Ascending aorta (tissue), 2 donors: ENCODE results near the gene CCDC138. TPM values are rescaled to one million over a fixed set of nuclear protein-coding genes. Genes with fewer than 3 reads are reported as not detected.
"Not testable (repeated sequence)": the region's sequence is repeated elsewhere in the genome, so short reads cannot be mapped to it uniquely, and the experiment has no call there.

ENCODE experiments used
- DNase-seq, 2 donors: peaks; one replicate each; pipeline ENCODE4 v3.0.0-alpha.2; 2019; ENCODE audit warnings: low spot score in 2 of 2
- H3K27ac ChIP-seq, 2 donors: fragments of 200-600 bp; sonication (generic); one replicate each; pipeline ENCODE4 v1.5.1; 2016 to 2017; ENCODE audit warnings: mild to moderate bottlenecking in 1 of 2
- H3K27me3 ChIP-seq: fragments of 200-600 bp; sonication (generic); one replicate; pipeline ENCODE4 v1.5.1; 2017
- H3K36me3 ChIP-seq, 2 donors: fragments of 200-600 bp; sonication (generic); one replicate each; pipeline ENCODE4 v1.5.1; 2016
- H3K4me1 ChIP-seq, 2 donors: fragments of 200-600 bp; sonication (generic); one replicate each; pipeline ENCODE4 v1.5.1; 2016 to 2017; ENCODE audit warnings: mild to moderate bottlenecking in 1 of 2
- H3K4me3 ChIP-seq, 2 donors: fragments of 200-600 bp; sonication (generic); one replicate each; pipeline ENCODE4 v1.5.1; 2016 to 2017; ENCODE audit warnings: mild to moderate bottlenecking in 1 of 2
- H3K9me3 ChIP-seq, 2 donors: fragments of 200-600 bp; sonication (generic); one replicate each; pipeline ENCODE4 v1.5.1; 2016
- intact Hi-C: fragments of 100-400 bp; cut with DNase I; formaldehyde crosslinking; loops from one replicate; pipeline ENCODE4 v1.15.1; 2023
- total RNA-seq: library from RNA; depleted of rRNA; stranded (reverse); fragments of >200 nt; gene quantifications from one replicate; pipeline ENCODE4 v1.1.0, GENCODE V29; 2016
- TF ChIP-seq, protein P1 (sequence below), 3 experiments: fragments of 200-600 bp in 2 of 3; fragments of 450-650 bp in 1 of 3; sonication (generic) in 2 of 3; IDR thresholded peaks; one replicate each; pipeline ENCODE4 v1.5.1; 2016 to 2019; ENCODE audit warnings: antibody characterized with exemption in 3 of 3, mild to moderate bottlenecking in 1 of 3, moderate library complexity in 1 of 3

Gene CCDC138, protein sequence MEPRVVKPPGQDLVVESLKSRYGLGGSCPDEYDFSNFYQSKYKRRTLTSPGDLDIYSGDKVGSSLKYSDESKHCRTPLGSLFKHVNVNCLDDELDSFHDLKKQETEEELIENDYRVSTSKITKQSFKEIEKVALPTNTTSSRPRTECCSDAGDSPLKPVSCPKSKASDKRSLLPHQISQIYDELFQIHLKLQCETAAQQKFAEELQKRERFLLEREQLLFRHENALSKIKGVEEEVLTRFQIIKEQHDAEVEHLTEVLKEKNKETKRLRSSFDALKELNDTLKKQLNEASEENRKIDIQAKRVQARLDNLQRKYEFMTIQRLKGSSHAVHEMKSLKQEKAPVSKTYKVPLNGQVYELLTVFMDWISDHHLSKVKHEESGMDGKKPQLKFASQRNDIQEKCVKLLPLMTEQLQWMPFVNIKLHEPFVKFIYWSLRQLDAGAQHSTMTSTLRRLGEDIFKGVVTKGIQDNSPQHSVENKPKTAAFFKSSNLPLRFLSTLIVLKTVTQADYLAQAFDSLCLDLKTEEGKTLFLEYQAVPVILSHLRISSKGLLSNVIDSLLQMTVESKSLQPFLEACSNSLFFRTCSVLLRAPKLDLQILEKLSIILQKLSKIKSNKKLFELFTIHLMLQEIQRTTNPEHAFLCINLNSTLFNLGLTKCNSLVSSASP
- 0.75 TPM for total RNA-seq

DNA sequence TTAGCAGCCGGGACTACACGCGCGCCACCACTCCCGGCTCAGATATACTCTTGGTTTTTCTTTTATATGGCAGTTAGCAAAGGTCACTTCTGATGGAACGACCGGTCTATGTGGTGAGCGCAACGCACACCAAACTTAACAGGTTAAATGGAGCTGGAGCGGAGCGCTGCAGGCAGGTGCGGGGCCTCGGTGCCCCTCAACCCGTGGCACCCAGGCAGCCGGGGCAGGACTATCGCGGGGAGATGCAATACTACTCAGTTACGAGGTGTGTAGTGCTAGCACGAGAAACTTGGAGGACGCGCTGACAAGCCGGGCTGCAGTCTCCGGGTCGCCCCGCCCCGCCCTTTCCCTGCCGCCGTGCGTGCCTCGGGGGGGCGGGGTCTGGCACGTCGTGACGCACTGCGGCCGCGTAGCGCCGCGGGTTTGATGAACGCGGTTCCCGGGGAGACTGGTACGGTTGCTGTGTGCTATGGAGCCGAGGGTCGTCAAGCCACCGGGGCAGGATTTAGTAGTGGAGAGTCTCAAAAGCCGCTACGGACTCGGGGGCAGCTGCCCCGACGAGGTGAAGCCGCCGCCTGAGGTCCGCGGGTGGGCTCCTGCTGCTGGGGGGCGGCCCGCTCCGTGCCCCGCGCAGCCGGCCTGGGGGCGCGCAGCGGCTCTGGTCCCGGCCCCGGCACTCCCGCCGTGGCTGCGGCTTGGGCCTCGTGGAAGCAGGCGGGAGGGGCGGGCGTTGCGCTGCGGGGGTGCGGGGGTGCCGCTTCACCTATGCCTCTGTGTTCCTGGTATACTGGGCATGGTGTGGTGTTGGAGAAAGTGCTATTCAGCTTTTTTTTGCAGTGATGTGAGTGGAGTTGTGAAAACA, at the start of gene CCDC138:
CCDC138 (plus strand) TSS at position 418 of the 862 bp plus-strand sequence; CDS start at position 470, 52 bp downstream.
- Histone ChIP-seq H3K9me3 (no peaks in the 10 kb centered on the region), H3K27ac (peak within 1 kb of the TSS in 1 of 2 donors; percentile 54), H3K4me3 (peak within 1 kb of the TSS; percentile 82 to 90), H3K4me1 (peaks cover 0 to 4% of the 10 kb centered on the region in 2 donors), H3K36me3 (peaks cover 23 to 28% of the 10 kb centered on the region in 2 donors), H3K27me3 (no peaks in the 10 kb centered on the region)
- peak; percentile 47 to 89 for DNase-seq
- intact Hi-C loops: no loop called here
- TF ChIP-seq, protein P1, sequence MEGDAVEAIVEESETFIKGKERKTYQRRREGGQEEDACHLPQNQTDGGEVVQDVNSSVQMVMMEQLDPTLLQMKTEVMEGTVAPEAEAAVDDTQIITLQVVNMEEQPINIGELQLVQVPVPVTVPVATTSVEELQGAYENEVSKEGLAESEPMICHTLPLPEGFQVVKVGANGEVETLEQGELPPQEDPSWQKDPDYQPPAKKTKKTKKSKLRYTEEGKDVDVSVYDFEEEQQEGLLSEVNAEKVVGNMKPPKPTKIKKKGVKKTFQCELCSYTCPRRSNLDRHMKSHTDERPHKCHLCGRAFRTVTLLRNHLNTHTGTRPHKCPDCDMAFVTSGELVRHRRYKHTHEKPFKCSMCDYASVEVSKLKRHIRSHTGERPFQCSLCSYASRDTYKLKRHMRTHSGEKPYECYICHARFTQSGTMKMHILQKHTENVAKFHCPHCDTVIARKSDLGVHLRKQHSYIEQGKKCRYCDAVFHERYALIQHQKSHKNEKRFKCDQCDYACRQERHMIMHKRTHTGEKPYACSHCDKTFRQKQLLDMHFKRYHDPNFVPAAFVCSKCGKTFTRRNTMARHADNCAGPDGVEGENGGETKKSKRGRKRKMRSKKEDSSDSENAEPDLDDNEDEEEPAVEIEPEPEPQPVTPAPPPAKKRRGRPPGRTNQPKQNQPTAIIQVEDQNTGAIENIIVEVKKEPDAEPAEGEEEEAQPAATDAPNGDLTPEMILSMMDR (IDR thresholded peaks at IDR 0.05): no peak

DNA sequence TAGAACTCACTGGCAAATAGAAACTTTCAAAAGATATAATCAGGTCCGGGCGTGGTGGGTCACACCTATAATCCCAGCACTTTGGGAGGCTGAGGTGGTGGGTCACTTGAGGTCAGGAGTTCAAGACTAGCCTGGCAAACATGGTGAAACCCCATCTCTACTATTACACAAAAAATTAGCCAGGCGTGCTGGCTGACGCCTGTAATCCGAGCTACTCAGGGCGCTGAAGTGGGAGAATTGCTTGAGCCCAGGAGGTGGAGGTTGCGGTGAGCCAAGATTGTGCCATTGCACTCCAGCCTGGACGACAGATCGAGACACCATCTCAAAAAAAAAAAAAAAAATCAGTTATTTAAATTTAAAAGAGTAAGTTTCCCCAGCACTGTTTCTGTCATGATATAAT, 28.6 kb upstream of the CCDC138 start:
- H3K36me3 ChIP-seq: peaks cover 21 to 26% of the 10 kb centered on the region in 2 donors
- H3K4me3 ChIP-seq, DNase-seq, H3K4me1 ChIP-seq, intact Hi-C loops, H3K9me3 ChIP-seq, H3K27ac ChIP-seq, H3K27me3 ChIP-seq: not testable (repeated sequence)

DNA sequence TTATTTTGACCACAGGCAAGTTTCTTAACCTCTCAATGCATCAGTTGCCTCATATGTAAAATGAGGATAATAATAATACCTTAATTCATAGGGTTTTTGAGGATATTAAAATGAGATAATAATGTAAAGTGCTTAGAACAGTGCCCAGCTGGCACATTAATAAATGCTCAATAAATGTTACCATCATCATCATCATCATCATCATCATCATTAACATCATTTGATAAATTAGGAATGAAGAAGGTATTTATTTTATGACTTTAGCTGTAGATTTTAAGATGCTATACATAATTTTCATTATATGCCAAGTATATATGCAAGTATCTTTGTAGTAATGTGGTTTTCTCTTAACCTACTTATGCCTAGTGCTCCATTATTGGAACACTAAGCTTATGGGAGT, 24.0 kb upstream of the CCDC138 start:
- H3K4me1 ChIP-seq, H3K27ac ChIP-seq, H3K27me3 ChIP-seq, H3K4me3 ChIP-seq, intact Hi-C loops, DNase-seq, H3K9me3 ChIP-seq: not testable (repeated sequence)
- H3K36me3 ChIP-seq: peaks cover 29 to 36% of the 10 kb centered on the region in 2 donors

DNA sequence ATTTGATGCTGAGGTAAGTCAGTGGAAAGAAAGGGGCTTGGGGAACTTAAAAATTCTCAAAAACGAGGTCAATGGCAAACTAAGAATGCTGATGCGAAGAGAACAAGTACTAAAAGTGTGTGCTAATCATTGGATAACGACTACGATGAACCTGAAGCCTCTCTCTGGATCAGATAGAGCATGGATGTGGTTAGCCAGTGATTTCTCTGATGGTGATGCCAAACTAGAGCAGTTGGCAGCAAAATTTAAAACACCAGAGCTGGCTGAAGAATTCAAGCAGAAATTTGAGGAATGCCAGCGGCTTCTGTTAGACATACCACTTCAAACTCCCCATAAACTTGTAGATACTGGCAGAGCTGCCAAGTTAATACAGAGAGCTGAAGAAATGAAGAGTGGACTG, 19.9 kb upstream of the CCDC138 start:
- H3K27ac ChIP-seq, DNase-seq, H3K4me1 ChIP-seq, H3K9me3 ChIP-seq, intact Hi-C loops, H3K27me3 ChIP-seq, H3K4me3 ChIP-seq: not testable (repeated sequence)
- peaks cover 29 to 41% of the 10 kb centered on the region in 2 donors for H3K36me3 ChIP-seq

DNA sequence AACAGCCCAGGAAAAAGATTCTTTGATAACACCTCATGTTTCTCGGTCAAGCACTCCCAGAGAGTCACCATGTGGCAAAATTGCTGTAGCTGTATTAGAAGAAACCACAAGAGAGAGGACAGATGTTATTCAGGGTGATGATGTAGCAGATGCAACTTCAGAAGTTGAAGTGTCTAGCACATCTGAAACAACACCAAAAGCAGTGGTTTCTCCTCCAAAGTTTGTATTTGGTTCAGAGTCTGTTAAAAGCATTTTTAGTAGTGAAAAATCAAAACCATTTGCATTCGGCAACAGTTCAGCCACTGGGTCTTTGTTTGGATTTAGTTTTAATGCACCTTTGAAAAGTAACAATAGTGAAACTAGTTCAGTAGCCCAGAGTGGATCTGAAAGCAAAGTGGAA, 18.7 kb upstream of the CCDC138 start:
- DNase-seq, H3K4me3 ChIP-seq, H3K27ac ChIP-seq, H3K27me3 ChIP-seq, H3K9me3 ChIP-seq, intact Hi-C loops, H3K4me1 ChIP-seq: not testable (repeated sequence)
- H3K36me3 ChIP-seq: peaks cover 38 to 51% of the 10 kb centered on the region in 2 donors

DNA sequence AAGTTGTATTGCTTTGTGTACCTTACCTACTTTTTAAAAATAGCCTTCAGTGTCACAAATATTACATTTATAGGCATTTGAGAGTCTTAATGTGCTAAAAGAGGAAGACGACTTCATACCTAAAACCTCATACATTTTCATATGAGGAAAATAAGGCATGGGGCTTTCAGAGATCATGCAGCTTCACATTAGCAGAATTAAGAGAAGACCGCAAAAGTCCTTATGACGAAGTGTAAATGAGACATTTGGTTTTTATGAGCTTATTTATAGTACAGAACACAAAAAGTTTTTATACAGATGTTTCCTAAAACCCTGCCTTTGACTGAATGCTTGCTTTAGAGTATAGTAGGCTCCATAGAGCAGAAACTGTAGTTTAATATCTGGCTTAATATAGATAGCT, 10.1 kb upstream of the CCDC138 start:
- no peaks in the 10 kb centered on the region for H3K9me3 ChIP-seq
- intact Hi-C loops: no loop called here
- H3K36me3 ChIP-seq: peaks cover 62 to 71% of the 10 kb centered on the region in 2 donors
- H3K27me3 ChIP-seq: no peaks in the 10 kb centered on the region
- H3K4me3 ChIP-seq: no peak overlapping the region
- DNase-seq: no peak
- TF ChIP-seq, protein P1 (IDR thresholded peaks at IDR 0.05): no peak
- H3K27ac ChIP-seq: no peak overlapping the region
- no peaks in the 10 kb centered on the region for H3K4me1 ChIP-seq

DNA sequence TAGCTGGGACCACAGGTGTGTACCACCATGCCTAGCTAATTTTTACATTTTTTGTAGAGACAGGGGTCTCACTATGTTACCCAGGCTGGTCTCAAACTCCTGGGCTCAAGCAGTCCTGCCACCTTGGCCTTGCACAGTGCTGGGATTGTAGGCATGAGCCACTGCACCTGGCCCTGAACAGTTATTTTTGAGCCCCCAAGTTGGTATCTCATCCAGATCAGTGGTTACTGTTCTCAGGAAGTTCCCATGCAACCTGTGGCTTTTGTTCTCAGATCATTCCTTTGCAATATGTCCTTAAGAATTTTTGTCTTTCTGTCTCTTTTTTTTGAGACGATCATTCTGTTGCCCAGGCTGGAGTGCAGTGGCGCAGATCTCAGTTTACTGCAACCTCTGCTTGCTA, 7.7 kb upstream of the CCDC138 start:
- Histone ChIP-seq H3K4me1 (no peaks in the 10 kb centered on the region), H3K4me3 (no peak overlapping the region), H3K27ac (no peak overlapping the region), H3K27me3 (no peaks in the 10 kb centered on the region), H3K36me3 (peaks cover 55 to 71% of the 10 kb centered on the region in 2 donors), H3K9me3 (no peaks in the 10 kb centered on the region)
- TF ChIP-seq, protein P1 (IDR thresholded peaks at IDR 0.05): no peak
- DNase-seq: no peak
- intact Hi-C loops: no loop called here
